ENCODE data around the gene SLC25A51.

DNA sequence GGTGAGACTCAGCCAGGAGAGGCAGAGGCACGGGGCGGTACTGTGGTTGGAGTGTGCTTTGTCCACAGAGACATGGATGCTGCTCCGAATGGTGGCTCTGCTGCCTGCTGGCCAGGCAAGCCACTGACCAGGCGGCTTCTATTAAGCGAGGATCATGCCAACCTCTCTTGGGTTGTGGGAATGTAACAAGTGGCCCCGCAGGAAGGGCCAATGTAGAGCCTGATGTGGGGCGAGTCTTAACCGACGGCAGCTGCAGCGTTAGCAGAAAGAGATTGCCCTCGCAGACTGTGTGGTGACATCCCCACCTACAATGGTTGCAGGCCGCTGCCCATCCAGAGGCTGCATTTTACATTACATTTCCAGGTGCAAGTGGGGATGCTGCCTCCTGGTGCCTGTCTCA, 46.6 kb upstream of the SLC25A51 start:
- TF ChIP-seq, protein P1, sequence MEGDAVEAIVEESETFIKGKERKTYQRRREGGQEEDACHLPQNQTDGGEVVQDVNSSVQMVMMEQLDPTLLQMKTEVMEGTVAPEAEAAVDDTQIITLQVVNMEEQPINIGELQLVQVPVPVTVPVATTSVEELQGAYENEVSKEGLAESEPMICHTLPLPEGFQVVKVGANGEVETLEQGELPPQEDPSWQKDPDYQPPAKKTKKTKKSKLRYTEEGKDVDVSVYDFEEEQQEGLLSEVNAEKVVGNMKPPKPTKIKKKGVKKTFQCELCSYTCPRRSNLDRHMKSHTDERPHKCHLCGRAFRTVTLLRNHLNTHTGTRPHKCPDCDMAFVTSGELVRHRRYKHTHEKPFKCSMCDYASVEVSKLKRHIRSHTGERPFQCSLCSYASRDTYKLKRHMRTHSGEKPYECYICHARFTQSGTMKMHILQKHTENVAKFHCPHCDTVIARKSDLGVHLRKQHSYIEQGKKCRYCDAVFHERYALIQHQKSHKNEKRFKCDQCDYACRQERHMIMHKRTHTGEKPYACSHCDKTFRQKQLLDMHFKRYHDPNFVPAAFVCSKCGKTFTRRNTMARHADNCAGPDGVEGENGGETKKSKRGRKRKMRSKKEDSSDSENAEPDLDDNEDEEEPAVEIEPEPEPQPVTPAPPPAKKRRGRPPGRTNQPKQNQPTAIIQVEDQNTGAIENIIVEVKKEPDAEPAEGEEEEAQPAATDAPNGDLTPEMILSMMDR (IDR thresholded peaks at IDR 0.05) = no peak
- TF ChIP-seq POLR2AphosphoS5 (IDR thresholded peaks at IDR 0.05) = no peak

All from breast epithelium (tissue), 3 donors.